ENCODE measurements around the gene OSTM1. TPM values are rescaled to one million over a fixed set of nuclear protein-coding genes. Genes with fewer than 3 reads are reported as not detected.
"Not testable (repeated sequence)": the region's sequence is repeated elsewhere in the genome, so short reads cannot be mapped to it uniquely, and the experiment has no call there.

OSTM1 gene
- total RNA-seq, 1 donor from 2014 or later, result 49.9 TPM

- H3K9me3 Mint-ChIP-seq (ENCODE audit: unreplicated experiment), result peaks cover 7% of the 10 kb centered on the region
- H3K4me3 Mint-ChIP-seq (ENCODE audit: unreplicated experiment), result no peak overlapping the region
- H3K36me3 Mint-ChIP-seq (ENCODE audit: unreplicated experiment), result no peaks in the 10 kb centered on the region
- no peak overlapping the region for H3K27ac Mint-ChIP-seq (ENCODE audit: unreplicated experiment)
- no peak for DNase-seq (ENCODE audit: extremely low spot score, unreplicated experiment)
- H3K4me1 Mint-ChIP-seq (ENCODE audit: unreplicated experiment), result peaks cover 22% of the 10 kb centered on the region
- TF ChIP-seq, protein P1, sequence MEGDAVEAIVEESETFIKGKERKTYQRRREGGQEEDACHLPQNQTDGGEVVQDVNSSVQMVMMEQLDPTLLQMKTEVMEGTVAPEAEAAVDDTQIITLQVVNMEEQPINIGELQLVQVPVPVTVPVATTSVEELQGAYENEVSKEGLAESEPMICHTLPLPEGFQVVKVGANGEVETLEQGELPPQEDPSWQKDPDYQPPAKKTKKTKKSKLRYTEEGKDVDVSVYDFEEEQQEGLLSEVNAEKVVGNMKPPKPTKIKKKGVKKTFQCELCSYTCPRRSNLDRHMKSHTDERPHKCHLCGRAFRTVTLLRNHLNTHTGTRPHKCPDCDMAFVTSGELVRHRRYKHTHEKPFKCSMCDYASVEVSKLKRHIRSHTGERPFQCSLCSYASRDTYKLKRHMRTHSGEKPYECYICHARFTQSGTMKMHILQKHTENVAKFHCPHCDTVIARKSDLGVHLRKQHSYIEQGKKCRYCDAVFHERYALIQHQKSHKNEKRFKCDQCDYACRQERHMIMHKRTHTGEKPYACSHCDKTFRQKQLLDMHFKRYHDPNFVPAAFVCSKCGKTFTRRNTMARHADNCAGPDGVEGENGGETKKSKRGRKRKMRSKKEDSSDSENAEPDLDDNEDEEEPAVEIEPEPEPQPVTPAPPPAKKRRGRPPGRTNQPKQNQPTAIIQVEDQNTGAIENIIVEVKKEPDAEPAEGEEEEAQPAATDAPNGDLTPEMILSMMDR (IDR thresholded peaks at IDR 0.05), result no peak
- no peaks in the 10 kb centered on the region for H3K27me3 Mint-ChIP-seq (ENCODE audit: unreplicated experiment)
These were observed 69.7 kb downstream of the OSTM1 start for GRCh38 chr6:108004861-108005260.

- H3K27ac Mint-ChIP-seq (ENCODE audit: unreplicated experiment), result peak overlapping the region; percentile 92
- peaks cover 22% of the 10 kb centered on the region for H3K4me1 Mint-ChIP-seq (ENCODE audit: unreplicated experiment)
- H3K9me3 Mint-ChIP-seq (ENCODE audit: unreplicated experiment), result no peaks in the 10 kb centered on the region
- H3K4me3 Mint-ChIP-seq (ENCODE audit: unreplicated experiment), result peak overlapping the region; percentile 35
- H3K27me3 Mint-ChIP-seq (ENCODE audit: unreplicated experiment), result no peaks in the 10 kb centered on the region
- H3K36me3 Mint-ChIP-seq (ENCODE audit: unreplicated experiment), result no peaks in the 10 kb centered on the region
- DNase-seq (ENCODE audit: extremely low spot score, unreplicated experiment), result no peak
- TF ChIP-seq, protein P1 (IDR thresholded peaks at IDR 0.05), result no peak
These were observed 71.9 kb downstream of the OSTM1 start for GRCh38 chr6:108002365-108003221.

GRCh38 chr6:108001696-108002231 lies 72.8 kb downstream of the OSTM1 start:
- no peaks in the 10 kb centered on the region for H3K36me3 Mint-ChIP-seq (ENCODE audit: unreplicated experiment)
- peaks cover 22% of the 10 kb centered on the region for H3K4me1 Mint-ChIP-seq (ENCODE audit: unreplicated experiment)
- no peaks in the 10 kb centered on the region for H3K9me3 Mint-ChIP-seq (ENCODE audit: unreplicated experiment)
- H3K4me3 Mint-ChIP-seq (ENCODE audit: unreplicated experiment), result no peak overlapping the region
- TF ChIP-seq, protein P1 (IDR thresholded peaks at IDR 0.05), result no peak
- no peaks in the 10 kb centered on the region for H3K27me3 Mint-ChIP-seq (ENCODE audit: unreplicated experiment)
- no peak for DNase-seq (ENCODE audit: extremely low spot score, unreplicated experiment)
- H3K27ac Mint-ChIP-seq (ENCODE audit: unreplicated experiment), result peak overlapping the region; percentile 92

- H3K4me1 Mint-ChIP-seq (ENCODE audit: unreplicated experiment), result peaks cover 22% of the 10 kb centered on the region
- not testable (repeated sequence) for H3K36me3 Mint-ChIP-seq (ENCODE audit: unreplicated experiment); H3K27ac Mint-ChIP-seq (ENCODE audit: unreplicated experiment); DNase-seq (ENCODE audit: extremely low spot score, unreplicated experiment); H3K4me3 Mint-ChIP-seq (ENCODE audit: unreplicated experiment); H3K9me3 Mint-ChIP-seq (ENCODE audit: unreplicated experiment); H3K27me3 Mint-ChIP-seq (ENCODE audit: unreplicated experiment)
These were observed 74.3 kb downstream of the OSTM1 start for GRCh38 chr6:108000259-108000658.

DNA sequence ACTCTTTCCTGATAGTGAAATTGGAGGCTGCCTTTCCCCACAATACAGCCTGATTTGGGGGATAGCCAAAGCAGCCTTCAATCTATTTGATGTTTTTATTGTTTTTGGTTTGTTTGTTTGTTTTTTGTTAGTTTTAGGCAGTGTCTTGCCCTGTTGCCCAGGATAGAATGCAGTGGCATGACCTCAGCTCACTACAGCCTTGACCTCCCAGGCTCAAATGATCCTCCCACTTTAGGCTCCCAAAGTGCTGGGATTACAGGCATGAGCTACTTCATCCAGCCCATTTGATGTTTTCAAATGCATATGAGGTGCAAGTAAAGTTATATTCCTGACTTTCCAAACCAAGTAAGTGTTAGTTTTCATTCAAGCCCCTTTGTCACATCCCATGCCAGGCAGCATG lies 75.2 kb downstream of the OSTM1 start:
- peaks cover 22% of the 10 kb centered on the region for H3K4me1 Mint-ChIP-seq (ENCODE audit: unreplicated experiment)
- no peak overlapping the region for H3K27ac Mint-ChIP-seq (ENCODE audit: unreplicated experiment)
- H3K9me3 Mint-ChIP-seq (ENCODE audit: unreplicated experiment), result no peaks in the 10 kb centered on the region
- H3K36me3 Mint-ChIP-seq (ENCODE audit: unreplicated experiment), result no peaks in the 10 kb centered on the region
- peaks cover 2% of the 10 kb centered on the region for H3K27me3 Mint-ChIP-seq (ENCODE audit: unreplicated experiment)
- DNase-seq (ENCODE audit: extremely low spot score, unreplicated experiment), result no peak
- no peak overlapping the region for H3K4me3 Mint-ChIP-seq (ENCODE audit: unreplicated experiment)
- TF ChIP-seq, protein P1 (IDR thresholded peaks at IDR 0.05), result no peak
